GM23338 (cell line): ENCODE measurements around the gene PER1.

ENCODE experiments used
- CREB1 ChIP-seq: fragments of 250-450 bp; sonication (Bioruptor Pico); IDR thresholded peaks from 2 replicates; pipeline ENCODE4 v1.5.0; 2020; ENCODE audit warnings: low read depth, mild to moderate bottlenecking, moderate library complexity
- CTCF ChIP-seq, 2 experiments: fragments of 200-600 bp in 1 of 2; sonication (generic) in 1 of 2; conservative IDR thresholded peaks; 2 replicates each; pipeline versions ENCODE4 v1.5.1 to v1.6.1; 2016 to 2017; ENCODE audit warnings: antibody characterized with exemption in 2 of 2, low read depth in 2 of 2, mild to moderate bottlenecking in 2 of 2, moderate library complexity in 1 of 2
- EZH2 ChIP-seq: fragments of 200-600 bp; sonication (generic); IDR thresholded peaks from one replicate; pipeline ENCODE4 v1.8.0; 2017; ENCODE audit warnings: antibody characterized with exemption, mild to moderate bottlenecking, low read depth; ENCODE audit not compliant: unreplicated experiment
- EZH2phosphoT487 ChIP-seq: fragments of 200-600 bp; sonication (generic); IDR thresholded peaks from one replicate; pipeline ENCODE4 v1.8.1; 2018; ENCODE audit warnings: antibody characterized with exemption; ENCODE audit not compliant: unreplicated experiment
- NANOG ChIP-seq: IDR thresholded peaks from 2 replicates; pipeline ENCODE4 v1.6.1; 2016; ENCODE audit warnings: antibody characterized with exemption, borderline replicate concordance
- POLR2AphosphoS5 ChIP-seq: IDR thresholded peaks from 2 replicates; pipeline ENCODE4 v1.6.1; 2016; ENCODE audit warnings: antibody characterized with exemption, low read depth
- TF ChIP-seq, protein P1 (sequence below): IDR thresholded peaks from one replicate; pipeline ENCODE4 v1.6.1; 2018; ENCODE audit warnings: antibody characterized with exemption; ENCODE audit not compliant: unreplicated experiment

DNA sequence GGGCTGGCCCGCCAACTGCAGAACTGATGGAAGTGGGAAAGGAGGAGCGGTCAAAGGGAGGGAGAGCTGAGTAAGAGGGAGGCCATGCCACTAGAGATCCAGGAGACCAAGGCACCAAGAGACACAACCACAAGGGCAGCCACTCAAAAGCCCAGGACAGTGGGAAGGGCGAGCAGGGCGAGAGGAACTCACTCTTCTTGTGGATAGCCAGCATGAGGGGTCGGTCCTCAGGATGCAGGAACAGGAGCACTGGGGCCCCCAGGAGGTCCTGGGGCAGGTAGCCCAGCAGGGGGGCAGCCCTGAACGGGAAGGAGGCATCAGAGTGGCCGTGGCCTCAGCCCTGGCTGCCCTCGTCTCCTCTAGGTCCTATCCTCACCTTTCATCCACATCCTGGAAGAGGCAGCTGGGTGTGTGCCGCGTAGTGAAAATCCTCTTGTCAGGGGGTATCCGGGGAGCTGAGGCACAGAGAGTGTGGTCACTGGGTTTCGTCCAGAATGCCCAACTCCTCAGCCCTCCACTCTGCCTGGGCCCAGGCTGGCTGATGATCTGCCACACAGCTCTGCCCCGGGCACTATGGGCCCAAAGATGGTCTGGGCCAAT, 4.3 kb downstream of the PER1 start:
- TF ChIP-seq EZH2 (no peak), CTCF (conservative IDR thresholded peaks at IDR 0.05; ENCODE audit: low read depth in 2 of 2) (no peak), POLR2AphosphoS5 (no peak), EZH2phosphoT487 (no peak), CREB1 (no peak), NANOG (no peak)
- TF ChIP-seq, protein P1, sequence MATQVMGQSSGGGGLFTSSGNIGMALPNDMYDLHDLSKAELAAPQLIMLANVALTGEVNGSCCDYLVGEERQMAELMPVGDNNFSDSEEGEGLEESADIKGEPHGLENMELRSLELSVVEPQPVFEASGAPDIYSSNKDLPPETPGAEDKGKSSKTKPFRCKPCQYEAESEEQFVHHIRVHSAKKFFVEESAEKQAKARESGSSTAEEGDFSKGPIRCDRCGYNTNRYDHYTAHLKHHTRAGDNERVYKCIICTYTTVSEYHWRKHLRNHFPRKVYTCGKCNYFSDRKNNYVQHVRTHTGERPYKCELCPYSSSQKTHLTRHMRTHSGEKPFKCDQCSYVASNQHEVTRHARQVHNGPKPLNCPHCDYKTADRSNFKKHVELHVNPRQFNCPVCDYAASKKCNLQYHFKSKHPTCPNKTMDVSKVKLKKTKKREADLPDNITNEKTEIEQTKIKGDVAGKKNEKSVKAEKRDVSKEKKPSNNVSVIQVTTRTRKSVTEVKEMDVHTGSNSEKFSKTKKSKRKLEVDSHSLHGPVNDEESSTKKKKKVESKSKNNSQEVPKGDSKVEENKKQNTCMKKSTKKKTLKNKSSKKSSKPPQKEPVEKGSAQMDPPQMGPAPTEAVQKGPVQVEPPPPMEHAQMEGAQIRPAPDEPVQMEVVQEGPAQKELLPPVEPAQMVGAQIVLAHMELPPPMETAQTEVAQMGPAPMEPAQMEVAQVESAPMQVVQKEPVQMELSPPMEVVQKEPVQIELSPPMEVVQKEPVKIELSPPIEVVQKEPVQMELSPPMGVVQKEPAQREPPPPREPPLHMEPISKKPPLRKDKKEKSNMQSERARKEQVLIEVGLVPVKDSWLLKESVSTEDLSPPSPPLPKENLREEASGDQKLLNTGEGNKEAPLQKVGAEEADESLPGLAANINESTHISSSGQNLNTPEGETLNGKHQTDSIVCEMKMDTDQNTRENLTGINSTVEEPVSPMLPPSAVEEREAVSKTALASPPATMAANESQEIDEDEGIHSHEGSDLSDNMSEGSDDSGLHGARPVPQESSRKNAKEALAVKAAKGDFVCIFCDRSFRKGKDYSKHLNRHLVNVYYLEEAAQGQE = no peak
